ENCODE results near the gene STXBP6.

The STXBP6 gene

DNA sequence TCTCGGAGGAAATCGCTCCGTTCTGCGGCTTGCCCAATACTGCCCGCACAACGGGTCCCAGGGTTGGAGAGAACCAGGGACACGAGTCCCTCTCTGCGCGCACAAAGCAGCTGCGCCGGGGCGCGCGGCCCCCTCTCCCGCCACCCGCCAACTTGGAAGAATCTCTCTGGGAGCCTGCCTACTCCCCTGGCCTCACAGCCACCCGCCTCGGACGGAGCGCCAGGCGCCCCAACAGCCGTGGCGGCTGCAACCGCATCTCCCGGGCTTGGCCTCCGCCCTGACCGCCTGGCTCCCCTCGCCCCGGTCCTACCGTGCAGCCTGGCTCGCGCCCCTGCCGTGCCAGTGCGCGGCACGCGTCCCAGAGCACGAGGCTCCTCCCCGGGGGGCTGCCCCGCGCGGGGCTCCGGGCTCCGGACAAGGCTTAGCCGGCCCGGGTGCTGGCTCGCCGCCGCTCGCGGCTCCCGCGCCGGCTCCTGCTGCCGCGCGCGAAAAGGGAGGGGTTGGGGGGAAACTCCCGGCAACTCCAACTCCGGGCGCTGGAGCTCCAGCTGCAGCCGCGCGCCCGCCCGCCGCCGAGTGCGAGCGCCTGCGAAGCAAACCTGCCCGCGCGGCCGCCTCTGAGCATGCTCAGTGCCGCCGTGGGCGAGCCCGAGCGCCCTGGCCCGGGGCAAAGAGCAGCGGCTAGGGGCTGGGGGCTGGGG is at the start of gene STXBP6:
TSS of gene STXBP6 (minus strand) at position 580 of the 701 bp plus-strand sequence. CDS start 75,329 bp downstream, outside the sequence.
- DNase-seq (ENCODE audit: low read depth), result no peak

DNA sequence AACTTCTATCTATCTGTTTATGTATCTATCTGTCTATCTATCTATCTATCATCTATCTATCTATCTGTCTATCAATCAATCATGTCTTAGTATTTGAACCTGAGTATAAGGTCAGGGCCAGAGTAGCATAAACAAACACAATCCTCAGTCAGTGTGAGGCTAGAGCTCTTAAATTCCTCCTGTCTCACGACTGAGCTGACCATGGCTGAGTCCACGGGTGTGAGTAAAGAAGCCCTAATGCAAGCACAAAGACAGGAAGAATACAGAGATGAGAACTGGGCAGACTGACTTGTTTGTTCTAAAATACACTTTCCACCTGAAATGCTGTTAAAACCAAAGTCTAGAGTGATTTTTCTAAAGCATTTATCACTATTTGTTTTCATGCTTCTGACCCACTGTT is 47.2 kb upstream of the STXBP6 start:
- DNase-seq (ENCODE audit: low read depth), result no peak

DNA sequence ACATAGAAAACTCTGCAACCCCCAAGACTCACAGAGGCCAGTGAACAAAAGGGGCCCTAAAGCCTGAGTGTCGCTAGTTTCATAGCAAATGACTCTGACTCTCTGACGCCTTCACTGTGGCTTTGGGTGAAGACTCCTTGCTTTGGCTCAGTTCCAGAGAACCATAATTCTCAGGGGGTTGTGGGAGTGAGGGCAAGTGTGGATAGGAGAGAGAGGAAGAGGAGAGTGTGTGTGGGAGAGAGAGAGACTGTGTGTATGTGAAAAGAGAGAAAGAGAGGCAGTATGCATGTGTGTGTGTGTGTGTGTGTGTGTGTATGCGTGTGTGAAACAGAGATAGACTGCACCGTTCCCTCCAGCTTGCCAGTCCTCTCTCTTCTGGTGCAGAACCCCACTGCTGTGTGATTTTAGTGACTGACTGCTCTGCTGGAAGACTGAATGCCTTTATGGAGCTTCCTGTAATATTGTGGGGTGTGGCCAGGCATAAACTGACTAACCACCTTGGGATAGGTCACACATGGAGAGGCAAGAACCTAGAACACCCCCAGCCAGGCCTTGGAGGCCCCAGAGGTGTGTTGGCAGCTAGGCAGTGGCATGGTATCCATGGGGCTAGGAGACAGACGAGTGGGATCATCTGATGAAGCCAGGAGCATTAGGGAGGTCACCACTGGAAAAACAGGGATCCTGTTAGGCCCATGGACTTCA is 45.9 kb upstream of the STXBP6 start:
- no peak for DNase-seq (ENCODE audit: low read depth)

DNA sequence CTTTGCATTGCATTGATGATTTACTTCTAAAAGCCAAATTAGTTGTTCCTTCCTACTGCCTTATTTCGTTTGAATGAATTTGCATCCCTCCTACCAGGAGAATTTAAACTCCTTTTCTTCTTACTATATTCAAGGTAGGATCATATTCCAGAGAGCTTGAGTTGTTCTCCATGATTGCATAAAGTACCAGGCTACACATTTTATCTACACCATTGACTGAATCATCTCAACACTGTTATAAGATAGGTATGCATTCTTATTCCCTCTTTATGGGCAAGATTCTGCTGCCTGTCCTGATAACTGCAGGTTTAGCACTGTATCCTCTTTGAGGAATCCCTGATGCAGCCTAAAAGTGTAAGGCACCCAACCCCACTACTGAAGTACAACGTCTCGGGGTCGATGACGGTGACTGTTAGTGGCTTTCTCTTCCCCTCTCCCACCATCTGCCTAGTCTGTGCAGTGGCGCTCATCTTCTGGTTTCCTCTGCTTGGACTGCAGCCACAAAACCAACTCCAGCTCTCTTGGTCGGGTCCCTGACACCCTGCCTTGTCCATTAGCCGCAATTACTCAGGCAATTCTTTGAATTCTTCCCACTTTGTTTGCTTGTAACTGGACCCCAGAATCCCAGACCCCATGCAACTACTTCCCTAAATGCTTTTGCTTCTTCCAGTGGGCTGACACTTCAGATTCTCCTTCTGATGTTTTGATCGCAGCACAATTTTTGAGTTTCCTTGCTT is 44.4 kb upstream of the STXBP6 start:
- DNase-seq (ENCODE audit: low read depth), result no peak

DNA sequence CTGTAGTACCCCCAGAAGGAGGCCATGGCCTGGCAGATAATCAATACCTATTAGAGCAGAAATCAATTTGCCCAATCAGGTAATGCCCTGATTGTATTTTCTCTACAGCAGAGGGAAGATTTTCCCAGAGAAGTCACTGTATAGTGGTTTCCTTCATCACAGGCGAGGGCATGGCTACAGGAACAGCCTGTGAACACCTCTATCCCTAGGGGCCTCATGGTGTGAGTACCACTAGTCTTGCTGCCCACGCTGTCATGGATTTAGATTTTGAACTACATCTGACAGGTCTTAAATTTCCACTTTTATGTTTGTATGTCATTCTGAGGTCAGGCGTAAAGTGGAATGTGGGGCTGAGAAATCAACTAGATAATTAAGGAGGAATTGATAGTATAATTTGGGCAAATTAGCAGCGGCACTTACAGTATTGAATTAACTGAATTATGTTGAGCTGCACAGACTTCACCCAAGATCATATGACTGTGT is 42.4 kb upstream of the STXBP6 start:
- DNase-seq (ENCODE audit: low read depth), result no peak

DNA sequence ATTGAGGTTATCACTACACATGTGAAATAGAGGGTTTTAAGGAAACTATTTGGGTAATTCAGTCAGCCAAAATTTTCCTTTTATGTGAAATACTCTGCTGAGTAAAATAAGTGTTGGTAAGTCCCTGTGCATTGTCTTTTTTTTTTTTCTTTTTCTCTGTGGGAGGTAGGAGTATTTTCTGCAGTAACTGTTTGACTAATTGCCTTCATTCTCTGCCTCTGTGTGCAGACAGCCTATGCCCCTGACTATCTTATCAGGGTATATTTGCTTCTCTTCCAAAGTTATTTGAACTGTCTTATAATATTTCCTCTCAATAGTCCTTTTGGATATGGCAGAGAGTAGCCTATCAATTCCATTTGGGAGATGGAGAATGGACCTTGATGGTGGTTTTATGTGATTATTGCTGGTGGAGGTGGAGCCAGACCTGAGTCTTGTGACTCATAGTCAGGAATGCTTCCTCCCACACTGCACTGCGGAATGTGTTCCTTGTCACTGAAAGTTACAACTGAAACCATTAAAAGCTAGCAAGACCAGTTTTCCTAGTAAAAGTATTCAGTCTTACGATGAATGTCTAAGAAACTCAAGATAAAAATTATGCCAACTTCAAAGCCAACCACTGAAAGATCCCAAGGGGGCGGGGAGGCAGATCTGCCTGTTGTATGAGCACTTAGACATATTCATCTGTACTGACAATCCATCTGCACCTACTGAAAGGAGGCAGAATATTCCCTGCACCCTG is 40.9 kb upstream of the STXBP6 start:
- DNase-seq (ENCODE audit: low read depth), result no peak

DNA sequence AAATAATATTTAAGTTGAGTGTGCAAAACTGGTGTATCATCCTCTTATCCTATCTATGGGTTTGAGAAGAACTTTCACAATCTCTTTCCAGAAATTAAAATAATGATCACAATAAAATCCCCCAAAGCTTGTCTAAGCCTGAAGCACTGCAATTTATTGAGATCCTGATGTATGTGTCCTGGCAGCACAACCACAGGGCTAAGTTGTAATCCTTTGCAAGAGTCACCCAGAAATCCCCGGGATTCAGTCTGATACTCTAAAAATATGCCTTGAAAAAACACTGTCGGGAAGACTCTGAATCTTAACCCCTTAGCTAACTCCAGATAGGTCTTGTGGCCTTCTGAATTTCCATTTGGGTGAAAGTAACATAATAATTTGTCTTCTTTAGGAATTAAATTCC is 40.3 kb upstream of the STXBP6 start:
- DNase-seq (ENCODE audit: low read depth), result no peak

DNA sequence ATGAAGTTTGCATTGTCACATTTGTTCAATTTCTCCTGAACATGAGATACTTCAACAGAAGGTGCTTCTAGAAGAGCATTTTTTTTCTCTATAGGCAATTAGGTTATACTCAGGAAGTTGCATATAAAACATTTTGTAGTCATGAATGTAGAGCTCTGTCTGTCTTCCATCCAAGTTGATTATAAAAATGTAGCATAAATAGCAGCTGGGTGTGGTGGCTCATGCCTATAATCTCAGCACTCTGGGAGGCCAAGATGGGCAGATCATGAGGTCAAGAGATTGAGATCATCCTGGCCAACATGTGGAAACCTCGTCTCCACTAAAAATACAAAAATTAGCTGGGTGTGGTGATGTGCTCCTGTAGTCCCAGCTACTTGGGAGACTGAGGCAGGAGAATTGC is 39.5 kb upstream of the STXBP6 start:
- no peak for DNase-seq (ENCODE audit: low read depth)

DNA sequence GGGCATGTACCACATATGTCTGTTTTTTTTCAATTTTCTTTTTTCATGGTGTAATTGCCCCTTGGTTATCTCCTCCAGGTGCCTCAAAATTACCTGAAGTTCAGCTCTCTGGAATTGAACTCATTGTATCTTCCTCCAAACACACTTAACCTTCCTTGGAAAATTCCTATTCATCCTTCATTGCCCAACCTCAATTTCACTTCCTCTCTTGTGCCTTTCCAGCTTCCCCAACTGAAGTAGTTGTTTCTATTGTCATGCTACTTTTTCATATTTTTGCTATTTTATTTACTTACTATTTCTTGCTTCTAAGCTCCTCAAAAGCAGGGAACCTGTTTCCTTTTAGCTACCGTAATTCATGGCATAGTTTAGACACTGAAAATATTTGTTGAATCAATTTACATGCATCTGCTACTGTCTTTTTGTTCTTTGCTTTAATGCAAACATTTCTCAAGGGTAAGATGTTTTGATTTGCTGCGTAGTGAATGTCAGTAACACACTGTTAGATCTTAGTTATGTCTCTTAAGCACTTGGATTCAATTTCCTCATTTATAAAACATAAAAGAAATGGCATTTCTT is 37.0 kb upstream of the STXBP6 start:
- no peak for DNase-seq (ENCODE audit: low read depth)

DNA sequence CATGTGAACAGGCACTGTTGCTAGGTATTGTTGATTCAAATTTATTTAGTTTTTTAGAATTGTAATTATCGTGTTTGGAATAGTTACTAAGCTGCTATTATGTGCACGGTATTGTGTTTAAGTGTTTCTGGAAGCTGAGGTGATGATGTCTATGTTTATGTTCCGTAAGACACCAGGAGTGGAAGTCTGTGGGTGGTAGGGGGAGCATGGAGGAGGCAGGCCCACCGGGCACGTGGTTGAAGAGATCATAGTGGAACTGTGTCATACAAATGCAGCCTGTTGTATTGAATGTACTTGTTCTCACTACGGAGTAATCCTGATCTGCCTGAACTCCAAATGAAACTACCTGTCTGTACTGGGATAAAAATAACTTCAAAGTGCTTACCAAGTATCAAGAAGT is 36.1 kb upstream of the STXBP6 start:
- no peak for DNase-seq (ENCODE audit: low read depth)

DNA sequence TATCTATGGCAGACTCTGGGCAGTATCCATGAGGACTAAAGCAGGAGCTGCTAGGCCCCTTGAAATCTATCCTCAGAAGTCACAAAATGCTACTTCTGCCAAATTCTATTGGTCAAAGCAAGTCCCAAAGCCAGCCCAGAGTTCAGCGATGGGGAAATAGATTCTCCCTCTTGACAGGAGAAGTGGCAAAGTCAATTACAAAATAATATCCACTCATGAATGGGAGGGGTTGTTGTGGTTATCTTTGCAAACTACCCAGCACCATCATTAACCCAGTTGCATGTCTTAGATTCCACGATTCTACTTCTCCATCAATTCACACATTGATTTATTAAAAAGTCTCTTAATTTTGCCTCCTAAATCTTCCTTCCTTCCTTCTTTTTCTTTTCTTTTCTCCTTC is 30.7 kb upstream of the STXBP6 start:
- DNase-seq (ENCODE audit: low read depth), result no peak

DNA sequence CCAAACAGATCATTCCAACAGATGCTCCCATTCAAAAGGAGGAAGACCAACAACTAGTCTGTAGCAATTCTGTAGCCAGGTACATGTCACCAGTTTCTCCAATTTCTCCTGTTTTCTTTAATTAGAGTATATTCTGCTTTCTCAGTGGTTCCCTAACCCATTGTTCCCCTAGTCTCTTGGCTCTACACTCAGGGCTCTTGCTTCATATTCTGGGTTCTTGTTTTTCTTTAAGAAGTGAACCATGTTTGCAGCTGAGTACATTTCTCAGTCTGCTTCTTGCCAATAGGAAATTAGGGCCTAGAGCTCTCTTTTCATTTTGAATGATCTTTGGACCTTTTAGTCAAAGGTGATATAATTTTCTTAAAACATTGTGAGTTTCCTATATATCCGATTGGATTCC is 29.4 kb upstream of the STXBP6 start:
- DNase-seq (ENCODE audit: low read depth), result no peak

DNA sequence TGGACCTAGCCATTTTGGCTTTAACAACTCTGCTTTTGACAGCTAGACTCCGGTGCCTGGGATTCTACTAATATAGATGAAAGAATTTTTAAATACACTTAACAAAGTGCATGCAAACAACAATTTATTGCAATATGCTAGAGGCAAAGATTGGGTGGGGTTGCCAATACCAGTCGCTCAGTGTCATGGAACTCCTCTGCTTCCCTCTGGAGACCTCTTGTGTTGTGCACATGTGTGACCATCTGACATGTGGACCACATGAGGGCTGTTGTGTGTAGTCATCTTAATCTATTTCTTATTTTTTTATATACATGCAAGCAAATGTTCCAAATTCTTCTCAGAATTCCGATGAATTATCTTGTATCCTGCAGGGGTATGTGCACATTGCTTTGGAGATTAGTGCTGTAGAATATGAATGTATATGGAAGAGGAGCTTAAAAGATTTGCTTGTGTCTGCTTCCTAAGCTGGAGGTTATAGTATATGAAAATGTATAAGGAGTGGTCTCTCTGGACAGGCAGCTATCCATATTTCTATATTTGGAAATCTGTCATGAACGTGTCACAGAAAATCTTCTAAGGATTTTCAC is 24.2 kb upstream of the STXBP6 start:
- DNase-seq (ENCODE audit: low read depth), result no peak

DNA sequence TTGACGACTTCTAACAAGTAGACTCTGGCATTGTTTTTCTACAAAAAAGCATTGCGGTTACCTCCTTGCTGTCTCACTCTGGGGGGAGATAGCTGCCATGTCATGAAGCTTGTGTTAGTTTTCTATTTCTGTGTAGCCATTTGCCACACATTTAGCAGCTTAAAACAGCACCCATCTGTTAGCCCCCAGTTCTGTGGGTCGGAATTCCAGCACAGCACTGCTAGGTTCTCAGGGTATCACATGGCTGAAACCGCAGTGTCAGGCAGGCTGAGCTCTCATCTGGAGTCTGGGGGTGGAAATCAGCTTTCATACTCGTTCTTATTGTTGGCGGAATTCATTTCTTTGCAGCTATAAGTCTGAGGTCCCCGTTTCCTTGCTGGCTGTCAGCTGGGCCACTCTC is 19.9 kb upstream of the STXBP6 start:
- no peak for DNase-seq (ENCODE audit: low read depth)

DNA sequence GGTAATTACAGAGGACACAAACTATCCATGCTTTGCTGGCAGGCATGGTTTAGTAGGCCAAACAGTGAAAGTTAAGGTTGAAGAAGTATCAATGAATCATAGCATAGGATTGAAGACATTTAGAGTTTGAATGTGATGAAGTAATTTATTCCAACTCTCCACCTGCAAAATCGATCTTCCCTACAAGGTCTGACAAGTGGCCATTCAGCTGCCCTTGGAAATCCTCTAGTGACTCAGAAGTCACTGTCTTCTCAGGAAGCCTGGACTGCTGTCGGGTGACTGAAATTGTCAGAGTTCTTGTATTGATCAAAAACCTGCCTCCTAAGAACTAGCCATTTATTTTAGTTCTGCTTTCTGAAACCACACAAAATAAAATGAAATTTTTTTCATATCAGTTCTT is 17.7 kb upstream of the STXBP6 start:
- DNase-seq (ENCODE audit: low read depth), result no peak

DNA sequence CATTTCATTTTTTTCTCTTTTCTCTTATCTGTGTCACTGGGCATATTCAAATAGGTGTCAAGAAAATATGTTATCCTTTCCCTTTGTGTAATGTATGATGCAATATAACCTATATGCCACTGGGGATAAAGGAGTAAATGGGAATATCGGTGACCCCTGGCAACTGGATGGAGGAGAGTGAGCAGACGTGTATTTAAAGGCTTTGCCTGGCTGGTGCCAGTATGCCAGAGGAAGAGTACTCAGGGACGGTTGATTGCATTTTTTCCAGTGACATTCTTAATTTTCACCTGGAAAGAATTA is 12.0 kb upstream of the STXBP6 start:
- no peak for DNase-seq (ENCODE audit: low read depth)

DNA sequence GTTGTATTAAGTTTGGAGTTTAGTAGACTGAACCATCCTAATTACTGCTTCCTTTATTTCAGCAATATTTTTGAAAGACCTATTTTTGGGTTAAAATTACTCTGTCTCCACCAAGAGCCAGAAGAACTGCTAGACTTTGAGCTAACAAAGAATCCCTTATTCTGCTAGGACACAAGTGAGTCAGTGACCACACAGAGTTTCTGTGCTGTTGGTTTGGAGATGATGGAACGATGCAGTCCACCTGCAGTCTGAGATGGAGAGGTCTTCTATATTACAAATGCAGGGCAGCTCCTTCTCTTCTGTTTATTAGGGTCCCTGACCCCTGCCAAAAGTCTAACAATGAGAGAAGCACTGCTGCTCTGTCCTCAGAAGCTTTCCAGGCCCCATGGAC is 6.7 kb upstream of the STXBP6 start:
- DNase-seq (ENCODE audit: low read depth), result no peak

DNA sequence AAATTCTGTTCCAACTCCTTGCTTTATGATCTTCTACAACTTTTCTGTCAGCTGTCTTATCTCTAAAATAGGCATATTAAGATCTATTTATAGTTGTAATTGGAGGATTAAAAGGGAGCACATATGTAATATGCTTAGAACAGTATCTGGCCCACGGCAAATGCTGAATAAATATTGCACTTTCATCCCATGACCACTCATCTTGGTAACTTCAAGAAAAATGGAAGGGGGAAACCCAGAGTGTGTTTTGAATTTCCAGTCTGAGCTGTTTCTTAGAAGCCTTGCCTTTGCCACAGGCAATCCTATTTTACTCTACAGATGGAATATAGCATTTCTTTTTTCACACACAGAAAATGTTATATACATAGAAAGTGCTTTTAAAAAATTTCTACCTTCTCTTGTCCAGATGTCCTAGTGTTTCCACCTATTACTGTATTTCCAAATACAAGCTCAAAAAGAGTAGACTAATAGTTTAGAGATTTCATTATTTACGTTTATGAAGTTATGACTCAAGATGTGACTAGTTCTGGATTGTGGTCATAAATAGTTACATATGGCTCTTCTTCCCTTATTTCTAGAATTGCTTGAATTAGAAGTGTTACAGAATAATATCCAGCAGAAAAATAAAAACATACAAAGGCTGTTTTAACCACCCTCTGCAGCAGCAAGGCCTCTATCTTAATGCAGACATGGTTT is 6.2 kb upstream of the STXBP6 start:
- no peak for DNase-seq (ENCODE audit: low read depth)

DNA sequence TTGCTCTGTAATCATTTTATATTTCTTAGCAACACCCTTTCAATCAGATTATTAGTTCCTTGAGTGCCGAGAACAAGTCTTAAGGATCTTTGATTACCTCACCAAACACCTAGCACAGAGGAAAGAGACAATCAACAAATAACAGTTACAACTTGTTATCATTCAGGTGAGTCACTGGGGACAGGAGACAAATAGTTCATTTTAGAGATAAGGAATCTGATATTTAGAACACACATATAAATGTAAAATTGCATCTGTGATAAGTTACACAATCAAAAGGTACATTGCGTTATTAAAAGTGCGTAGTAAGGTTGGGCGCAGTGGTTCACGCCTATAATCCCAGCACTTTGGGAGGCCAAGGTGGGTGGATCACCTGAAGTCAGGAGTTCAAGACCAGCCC is 5.1 kb upstream of the STXBP6 start:
- no peak for DNase-seq (ENCODE audit: low read depth)

DNA sequence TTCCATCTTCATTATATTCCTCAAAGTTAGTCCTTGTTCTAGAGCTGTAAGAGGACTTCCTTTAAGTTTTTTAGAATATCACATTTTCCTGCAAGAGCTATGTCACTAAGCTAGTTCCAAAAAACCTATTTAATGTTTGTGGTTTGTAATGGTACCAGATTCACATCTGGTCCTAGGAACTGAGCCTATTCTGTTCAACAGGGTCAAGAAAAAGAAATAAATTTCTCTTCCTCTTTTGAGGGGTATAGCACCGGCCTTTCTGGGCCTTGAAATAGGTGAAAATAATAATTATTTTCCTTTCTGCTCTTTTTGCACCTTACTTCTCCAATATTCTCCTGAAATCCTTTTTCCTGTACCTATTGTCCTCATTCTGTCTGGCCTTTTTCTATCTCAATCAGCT is 3.6 kb upstream of the STXBP6 start:
- no peak for DNase-seq (ENCODE audit: low read depth)

DNA sequence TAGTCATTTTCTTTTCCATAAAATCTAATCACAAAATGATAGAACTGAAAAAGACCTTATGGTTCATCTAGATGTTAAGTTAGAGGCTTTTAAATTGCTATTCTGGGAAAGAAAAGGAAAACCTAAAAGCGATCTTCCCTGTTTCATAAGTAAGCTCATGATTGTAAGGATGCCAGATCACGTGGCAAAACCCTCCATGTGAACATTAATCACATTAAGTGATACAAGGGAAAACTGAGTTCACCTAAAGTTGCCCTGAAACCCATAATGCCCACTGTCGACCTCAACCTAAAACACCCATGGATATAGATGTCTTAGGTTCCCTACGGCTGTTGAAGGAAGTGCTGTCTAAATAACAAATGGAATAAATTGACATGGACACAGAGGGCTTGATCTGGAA is 3.0 kb upstream of the STXBP6 start:
- no peak for DNase-seq (ENCODE audit: low read depth)
